Small intestine (tissue), 7 donors: Measurements from ENCODE around the gene ACTR1B. TPM values are rescaled to one million over a fixed set of nuclear protein-coding genes. Genes with fewer than 3 reads are reported as not detected.
"Not testable (repeated sequence)": the region's sequence is repeated elsewhere in the genome, so short reads cannot be mapped to it uniquely, and the experiment has no call there.

ENCODE experiments used
- DNase-seq, 2 donors: peaks; one replicate each; pipeline versions ENCODE4 v3.0.0 to v3.0.0-alpha.2; 2013
- FAIRE-seq: peaks from 2 replicates; lab custom pipeline; 2012; peaks lifted over from hg19 to GRCh38; lab: Jason Lieb, UNC
- H3K27ac ChIP-seq, 3 donors: one replicate each; pipeline ENCODE4 v1.5.1; 2013; ENCODE audit warnings: low read length in 2 of 3, mild to moderate bottlenecking in 2 of 3, control low read depth in 1 of 3, inconsistent platforms in 1 of 3, low read depth in 1 of 3, moderate library complexity in 1 of 3
- H3K27me3 ChIP-seq, 3 donors: one replicate each; pipeline ENCODE4 v1.6.1; 2013; ENCODE audit warnings: low read length in 3 of 3, inconsistent platforms in 1 of 3; ENCODE audit not compliant: control insufficient read depth in 3 of 3, insufficient read depth in 3 of 3
- H3K36me3 ChIP-seq, 3 donors: one replicate each; pipeline ENCODE4 v1.6.1; 2013; ENCODE audit warnings: low read length in 3 of 3, inconsistent platforms in 1 of 3, low read depth in 1 of 3, mild to moderate bottlenecking in 1 of 3, moderate library complexity in 1 of 3; ENCODE audit not compliant: control insufficient read depth in 3 of 3, insufficient read depth in 2 of 3
- H3K4me1 ChIP-seq, 3 donors: one replicate each; pipeline ENCODE4 v1.6.1; 2013; ENCODE audit warnings: low read length in 2 of 3, inconsistent platforms in 1 of 3, low read depth in 1 of 3, mild to moderate bottlenecking in 1 of 3, moderate library complexity in 1 of 3; ENCODE audit not compliant: control insufficient read depth in 3 of 3, insufficient read depth in 2 of 3
- H3K4me3 ChIP-seq, 3 donors: one replicate each; pipeline ENCODE4 v1.5.1; 2013; ENCODE audit warnings: low read length in 3 of 3, control low read depth in 1 of 3, inconsistent platforms in 1 of 3, low read depth in 1 of 3, mild to moderate bottlenecking in 1 of 3, moderate library complexity in 1 of 3
- H3K9me3 ChIP-seq, 2 donors: one replicate each; pipeline ENCODE4 v1.6.1; 2013; ENCODE audit warnings: low read depth in 1 of 2, low read length in 1 of 2; ENCODE audit not compliant: control insufficient read depth in 2 of 2, insufficient read depth in 1 of 2
- WGBS, 3 donors: extraction: QIAGEN DNeasy Blood & Tissue Kit; methylation state at CpG; one replicate each; pipeline ENCODE4 v1.1.7; 2013; 5-methylcytosine and 5-hydroxymethylcytosine counted together
- polyA plus RNA-seq, 4 donors: library from polyadenylated mRNA; stranded (reverse) in 3 of 4; unstranded in 1 of 4; fragments of 200-250 nt in 3 of 4; fragments of 120-200 nt in 1 of 4; gene quantifications; one replicate each; pipeline versions ENCODE4 v1.2.1 to v1.2.3, GENCODE V29; 2013
- donor health status: healthy with polysubstance abuse.
- donor health status: control.
- donor health status: control.
- donor health status: Bipolar disorder and iron deficiency.
- donor health status: healthy.

ACTR1B gene
- polyA plus RNA-seq, 4 donors, result 56.6 to 91.2 (median 67.4) TPM

- Histone ChIP-seq H3K27me3 (no peaks in the 10 kb centered on the region), H3K4me3 (no peak overlapping the region), H3K4me1 (peaks cover 0 to 4% (median 0%) of the 10 kb centered on the region in 3 donors), H3K36me3 (no peaks in the 10 kb centered on the region), H3K9me3 (peaks cover 0 to 4% of the 10 kb centered on the region in 2 donors), H3K27ac (no peak overlapping the region)
- 89 to 97% (median 94%) methylated on average over 2 of the region's 2 CpGs for WGBS, 3 donors
- no peak for FAIRE-seq
- DNase-seq, result no peak
These were observed 13.6 kb upstream of the ACTR1B start for GRCh38 chr2:97677480-97677879.

DNA sequence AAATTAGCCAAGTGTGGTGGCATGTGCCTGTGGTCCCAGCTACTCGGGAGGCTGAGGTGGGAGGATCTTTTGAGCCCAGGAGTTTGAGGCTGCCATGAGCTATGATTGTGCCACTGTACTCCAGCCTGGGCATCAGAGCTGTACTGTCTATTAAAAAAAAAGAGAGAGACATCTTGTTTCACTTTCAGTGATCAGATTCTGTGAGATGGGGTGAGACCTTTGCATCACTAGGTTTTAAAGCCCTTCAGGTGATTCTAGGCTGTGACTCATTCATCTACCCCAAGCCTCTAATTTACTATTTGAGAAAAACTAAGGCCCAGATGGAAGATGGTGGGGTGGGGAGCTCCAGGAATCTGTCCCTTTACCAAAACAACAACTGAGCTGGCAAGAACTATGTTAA, 12.8 kb upstream of the ACTR1B start:
- FAIRE-seq (no peak), DNase-seq (no peak)
- Histone ChIP-seq H3K4me1 (peaks cover 0 to 4% (median 0%) of the 10 kb centered on the region in 3 donors), H3K4me3 (no peak overlapping the region), H3K27ac (no peak overlapping the region), H3K9me3 (peaks cover 0 to 4% of the 10 kb centered on the region in 2 donors), H3K36me3 (no peaks in the 10 kb centered on the region), H3K27me3 (no peaks in the 10 kb centered on the region)
- WGBS, 3 donors, result 80 to 95% (median 88%) methylated on average over 1 of the region's 1 CpG

- H3K36me3 ChIP-seq, result no peaks in the 10 kb centered on the region
- H3K27me3 ChIP-seq, result no peaks in the 10 kb centered on the region
- peaks cover 0 to 4% (median 0%) of the 10 kb centered on the region in 3 donors for H3K4me1 ChIP-seq
- FAIRE-seq, result no peak
- 76 to 85% (median 78%) methylated on average over 5 of the region's 5 CpGs for WGBS, 3 donors
- no peak overlapping the region for H3K27ac ChIP-seq
- no peak overlapping the region for H3K4me3 ChIP-seq
- peaks cover 0 to 4% of the 10 kb centered on the region in 2 donors for H3K9me3 ChIP-seq
- DNase-seq, result no peak
These were observed 11.7 kb upstream of the ACTR1B start for GRCh38 chr2:97675430-97676113.

DNA sequence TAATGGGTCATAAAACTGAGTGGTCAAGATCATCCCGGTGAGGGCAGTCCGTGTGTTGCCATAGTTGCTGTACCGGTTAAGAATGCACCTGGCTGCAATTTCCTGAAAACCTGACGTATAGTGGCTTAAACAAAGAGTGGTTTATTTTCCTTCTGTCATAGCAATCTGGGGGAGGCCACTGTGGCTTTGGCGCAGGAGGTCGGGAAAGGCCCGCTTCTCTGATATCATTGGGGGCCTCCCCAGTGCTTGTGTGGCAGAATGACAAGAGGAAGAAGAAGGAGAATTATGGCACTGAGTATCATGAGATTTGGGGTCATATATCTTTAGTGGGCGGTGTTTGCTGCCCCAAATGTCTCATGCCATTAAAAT, 10.1 kb upstream of the ACTR1B start:
- H3K36me3 ChIP-seq, result no peaks in the 10 kb centered on the region
- no peaks in the 10 kb centered on the region for H3K27me3 ChIP-seq
- peaks cover 0 to 4% (median 0%) of the 10 kb centered on the region in 3 donors for H3K4me1 ChIP-seq
- no peak overlapping the region for H3K27ac ChIP-seq
- H3K9me3 ChIP-seq, result no peaks in the 10 kb centered on the region
- DNase-seq, result peak in 1 of 2 donors; percentile 34
- FAIRE-seq, result no peak
- no peak overlapping the region for H3K4me3 ChIP-seq
- WGBS, 3 donors, result 28 to 49% (median 40%) methylated on average over 8 of the region's 8 CpGs

GRCh38 chr2:97673182-97673914, 9.5 kb upstream of the ACTR1B start:
- no peak for FAIRE-seq
- 76 to 81% (median 77%) methylated on average over 9 of the region's 9 CpGs for WGBS, 3 donors

DNA sequence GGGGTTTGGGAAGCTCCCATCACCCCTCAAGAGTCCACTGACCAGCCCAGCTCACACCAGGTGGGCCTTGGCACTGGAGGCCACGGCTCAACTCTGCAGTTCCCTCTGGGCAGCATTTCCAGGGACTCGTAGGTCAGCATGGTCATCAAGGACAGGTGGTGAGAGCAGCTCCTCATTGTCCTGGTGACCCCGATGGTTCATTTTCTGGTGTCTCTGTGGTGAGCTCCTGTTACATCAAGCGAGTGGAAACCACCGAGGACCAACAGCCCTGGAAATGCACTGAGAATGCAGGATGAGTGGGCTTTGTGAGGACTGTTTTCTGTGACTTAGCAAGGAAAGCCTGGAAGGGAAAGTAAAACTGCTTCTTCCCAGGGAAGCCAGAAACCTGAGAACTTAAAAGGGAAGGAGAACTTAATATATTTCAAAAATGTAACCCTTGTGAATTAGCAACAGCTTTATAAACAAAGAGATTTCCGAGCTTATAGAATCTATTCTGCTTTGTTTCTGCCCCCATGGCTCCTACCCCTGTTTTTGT, 8.8 kb upstream of the ACTR1B start:
- H3K4me1 ChIP-seq, H3K9me3 ChIP-seq, FAIRE-seq, H3K4me3 ChIP-seq, DNase-seq, H3K27ac ChIP-seq, H3K27me3 ChIP-seq, H3K36me3 ChIP-seq: not testable (repeated sequence)
- 89 to 96% (median 96%) methylated on average over 4 to 6 of the region's 6 CpGs for WGBS, 3 donors

More at GRCh38 chr2:97673182-97673914, 9.5 kb upstream of the ACTR1B start:
- Histone ChIP-seq H3K4me3 (no peak overlapping the region), H3K27ac (no peak overlapping the region), H3K4me1 (peaks cover 0 to 4% (median 0%) of the 10 kb centered on the region in 3 donors), H3K27me3 (no peaks in the 10 kb centered on the region), H3K9me3 (no peaks in the 10 kb centered on the region), H3K36me3 (peaks cover 0 to 2% (median 0%) of the 10 kb centered on the region in 3 donors)
- DNase-seq, result no peak

GRCh38 chr2:97671526-97671925, 7.7 kb upstream of the ACTR1B start:
- H3K4me1 ChIP-seq, result peaks cover 0 to 4% (median 0%) of the 10 kb centered on the region in 3 donors
- DNase-seq (no peak), FAIRE-seq (no peak)
- 93 to 96% (median 96%) methylated on average over 7 of the region's 7 CpGs for WGBS, 3 donors
- no peaks in the 10 kb centered on the region for H3K27me3 ChIP-seq
- H3K9me3 ChIP-seq, result no peaks in the 10 kb centered on the region
- H3K4me3 ChIP-seq, result no peak overlapping the region
- peaks cover 0 to 2% (median 0%) of the 10 kb centered on the region in 3 donors for H3K36me3 ChIP-seq
- H3K27ac ChIP-seq, result no peak overlapping the region

GRCh38 chr2:97670471-97670870, 6.6 kb upstream of the ACTR1B start:
- Histone ChIP-seq H3K4me1 (peaks cover 0 to 4% (median 0%) of the 10 kb centered on the region in 3 donors), H3K9me3 (no peaks in the 10 kb centered on the region), H3K27me3 (no peaks in the 10 kb centered on the region), H3K4me3 (no peak overlapping the region), H3K27ac (no peak overlapping the region), H3K36me3 (peaks cover 0 to 2% (median 0%) of the 10 kb centered on the region in 3 donors)
- FAIRE-seq, result no peak
- no peak for DNase-seq
- 86 to 100% (median 97%) methylated on average over 1 of the region's 1 CpG for WGBS, 3 donors
